ENCODE data around the gene KCNIP4. TPM values are rescaled to one million over a fixed set of nuclear protein-coding genes. Genes with fewer than 3 reads are reported as not detected.

Gene KCNIP4
- total RNA-seq, 1 donor from 2014 or later = 8.7 TPM

DNA sequence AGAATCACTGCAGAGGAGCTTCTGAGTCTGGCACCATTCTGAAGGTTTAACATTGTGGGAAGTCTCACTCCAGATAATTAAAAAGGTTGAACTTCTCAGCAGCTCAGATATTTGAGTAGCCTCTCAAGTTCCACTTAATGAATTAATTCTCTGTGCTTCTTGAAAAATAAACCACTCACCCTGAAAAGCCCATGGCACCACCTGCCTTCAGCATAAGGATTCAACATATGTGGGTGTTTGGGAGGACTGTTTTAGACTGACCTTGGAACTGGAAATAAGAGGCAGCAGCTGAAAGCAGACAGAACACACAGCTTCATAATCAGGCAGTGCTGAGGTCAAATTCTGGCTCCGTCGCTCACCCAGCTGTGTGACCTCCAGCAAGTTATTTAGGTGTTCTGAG, 100.6 kb downstream of the KCNIP4 start:
- DNase-seq (ENCODE audit: low read depth) = no peak

DNA sequence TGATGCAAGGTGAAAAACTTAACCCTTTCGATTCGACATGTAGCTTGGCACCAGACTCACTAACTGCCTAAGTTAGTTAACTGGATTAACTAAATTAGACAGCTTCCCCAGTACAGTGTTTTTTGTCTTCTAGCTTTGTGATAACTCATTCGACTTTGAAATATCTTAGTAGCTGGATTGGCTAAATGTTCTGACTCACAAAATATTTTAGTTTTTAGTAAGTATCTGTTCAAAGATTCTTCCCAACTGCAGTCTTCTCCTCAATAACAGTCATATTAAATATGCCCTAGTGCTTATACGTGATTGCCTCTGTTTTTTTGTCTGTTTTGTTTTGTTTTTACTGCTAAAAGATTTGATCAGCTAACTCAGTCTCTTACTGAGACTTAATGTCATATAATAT, 102.9 kb downstream of the KCNIP4 start:
- DNase-seq (ENCODE audit: low read depth) = no peak

DNA sequence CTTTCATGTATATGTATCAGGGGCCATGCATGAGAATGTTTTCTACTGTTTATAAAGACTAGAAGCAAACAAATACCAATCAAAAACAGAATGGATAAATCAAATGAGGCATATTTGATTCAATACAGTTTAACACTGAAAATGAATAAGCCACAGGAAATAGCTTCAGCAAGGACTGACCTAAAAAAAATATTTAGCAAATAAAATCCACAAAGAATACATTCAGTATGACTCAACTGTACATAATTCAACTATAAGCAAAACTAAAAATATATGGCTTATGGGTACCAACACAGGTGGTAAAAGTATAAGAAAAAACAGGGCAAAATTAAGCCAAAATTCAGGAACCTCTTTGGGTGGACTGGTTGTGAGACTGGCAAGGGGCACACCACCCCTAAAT, 112.9 kb downstream of the KCNIP4 start:
- no peak for DNase-seq (ENCODE audit: low read depth)

DNA sequence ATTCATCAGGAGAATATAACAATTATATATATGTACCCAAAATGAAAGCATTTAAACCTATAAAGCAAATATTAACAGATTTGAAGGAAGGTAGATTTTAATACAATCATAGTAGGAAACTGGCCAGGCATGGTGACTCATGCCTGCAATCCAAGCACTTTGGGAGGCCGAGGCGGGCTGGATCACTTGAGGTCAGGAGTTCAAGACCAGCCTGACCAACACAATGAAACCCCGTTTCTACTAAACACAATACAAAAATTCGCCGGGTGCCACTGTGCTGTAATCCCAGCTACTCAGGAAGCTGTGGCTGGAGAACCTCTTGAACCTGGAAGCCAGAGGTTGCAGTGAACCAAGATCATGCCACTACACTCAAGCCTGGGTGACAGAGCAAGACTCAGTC, 118.3 kb downstream of the KCNIP4 start:
- DNase-seq (ENCODE audit: low read depth) = peak; percentile 7

DNA sequence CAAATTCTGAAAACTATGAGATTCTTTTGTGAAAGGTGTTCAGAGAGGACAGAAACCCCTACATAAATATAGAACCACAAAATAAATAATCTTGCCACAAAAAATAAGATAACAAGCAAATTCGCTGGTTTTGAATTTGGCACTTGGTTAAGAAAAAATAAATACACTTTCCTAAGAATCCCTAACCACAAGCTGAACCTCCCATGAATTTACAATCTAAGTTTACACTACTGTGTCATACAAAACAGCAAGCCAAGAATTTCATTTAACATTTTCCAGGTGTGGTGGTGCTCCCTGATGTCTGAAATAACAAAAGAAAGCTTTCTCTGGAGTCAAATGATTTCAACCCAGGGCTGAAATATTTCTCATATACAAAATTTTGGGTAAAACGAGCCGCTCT, 121.0 kb downstream of the KCNIP4 start:
- no peak for DNase-seq (ENCODE audit: low read depth)

DNA sequence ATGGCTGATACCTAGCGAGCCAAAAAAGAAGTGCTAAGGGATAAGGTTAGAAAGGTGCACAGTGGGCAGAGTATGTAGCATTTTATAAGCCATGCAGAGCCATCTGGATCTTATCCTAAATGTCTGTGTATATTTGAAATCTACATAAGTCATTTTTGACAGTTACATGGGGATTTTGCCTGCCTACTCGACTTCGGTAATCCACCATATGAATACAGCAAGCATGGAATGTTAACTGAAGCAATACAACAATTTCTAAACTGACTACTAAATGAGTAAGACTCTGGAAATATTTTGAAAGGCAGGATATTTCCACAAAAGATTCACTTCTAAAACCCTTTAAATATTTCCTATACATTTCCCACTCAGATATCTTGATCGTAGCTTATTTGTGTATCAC, 122.5 kb downstream of the KCNIP4 start:
- no peak for DNase-seq (ENCODE audit: low read depth)

DNA sequence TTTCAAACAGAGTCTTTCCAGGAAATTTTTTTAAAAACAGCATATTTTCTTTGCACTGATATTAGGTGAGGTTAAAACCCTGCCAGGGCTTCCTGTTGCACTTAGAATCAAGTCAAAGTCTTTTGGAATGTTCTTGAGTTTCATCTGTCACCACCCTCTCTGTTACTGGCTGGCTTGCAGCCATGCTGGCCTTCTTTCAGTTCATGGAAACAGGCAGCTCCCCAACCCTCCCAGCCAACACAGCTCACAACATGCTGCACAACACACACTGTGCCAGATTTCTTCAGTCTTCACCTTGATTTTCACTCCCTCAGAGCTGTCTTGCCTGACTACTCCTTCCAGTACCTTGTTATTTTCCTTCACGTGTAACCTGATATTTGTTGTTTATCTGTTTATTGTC, 129.5 kb downstream of the KCNIP4 start:
- no peak for DNase-seq (ENCODE audit: low read depth)

DNA sequence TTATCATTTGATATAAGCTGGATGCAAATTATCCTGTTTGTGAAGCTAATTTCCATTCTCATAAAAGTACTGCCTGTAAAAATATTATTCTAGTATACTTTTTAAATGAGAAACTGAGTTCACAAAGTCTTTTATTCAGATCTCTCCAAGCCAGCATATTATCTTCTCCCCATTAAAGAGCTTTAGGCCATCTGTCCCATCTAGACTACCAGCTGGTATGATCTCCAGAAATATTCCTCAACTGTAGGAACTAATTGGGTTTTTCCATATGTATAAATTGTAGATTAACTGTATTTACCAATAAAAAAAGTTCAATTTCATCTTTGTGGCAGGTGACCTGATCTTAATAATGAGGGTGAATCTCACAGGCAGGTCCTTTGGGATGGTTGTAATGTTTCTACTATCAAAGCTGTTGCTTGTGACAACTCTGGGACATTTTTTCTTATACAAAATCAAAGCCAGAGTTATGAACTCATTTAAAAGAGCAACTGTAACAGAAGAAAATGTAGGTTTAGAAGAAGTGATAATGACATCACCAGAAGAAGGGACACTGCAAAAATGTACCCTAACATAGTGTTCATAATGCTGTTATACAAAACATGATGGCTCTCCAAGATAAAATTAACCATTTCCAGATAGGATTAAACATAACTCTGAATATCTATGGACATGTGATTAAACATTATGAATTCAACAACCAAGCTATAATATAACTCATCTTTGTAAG, 132.8 kb downstream of the KCNIP4 start:
- DNase-seq (ENCODE audit: low read depth) = no peak

DNA sequence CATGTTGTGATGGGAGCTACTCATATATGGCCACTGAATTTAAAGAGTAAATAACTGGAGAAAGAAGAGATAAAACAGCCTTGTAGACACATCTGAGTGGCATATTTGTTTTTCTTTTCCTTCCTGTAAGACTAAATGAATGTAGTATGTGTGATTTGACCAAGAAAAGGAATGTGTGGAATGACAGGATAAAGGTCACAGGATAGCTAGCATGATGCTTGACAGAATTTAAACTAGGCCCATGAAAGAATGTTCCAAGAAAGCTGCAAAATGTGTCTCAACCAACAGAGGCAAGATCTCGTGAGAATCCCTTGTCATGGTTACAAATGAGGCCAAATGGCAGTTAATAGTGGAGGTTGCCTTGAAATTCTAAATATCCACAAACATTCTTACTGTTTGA, 137.0 kb downstream of the KCNIP4 start:
- peak; percentile 82 for DNase-seq (ENCODE audit: low read depth)

DNA sequence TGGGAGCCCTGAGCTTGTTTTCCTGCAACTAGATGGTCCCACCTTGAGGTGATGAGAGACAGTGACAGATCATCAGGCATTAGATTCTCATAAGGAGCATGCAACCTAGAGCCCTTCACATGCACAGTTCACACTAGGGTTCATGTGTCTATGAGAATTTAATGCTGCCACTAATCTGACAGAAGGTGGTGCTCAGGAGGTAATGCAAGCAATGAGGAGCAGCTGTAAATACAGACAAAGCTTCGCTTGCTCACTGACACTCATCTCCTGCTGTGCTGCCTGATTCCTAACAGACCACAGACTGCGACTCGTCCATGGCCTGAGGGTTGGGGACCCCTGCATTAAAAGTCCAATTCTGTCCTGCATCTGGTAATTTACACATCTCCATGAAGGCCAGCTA, 141.6 kb downstream of the KCNIP4 start:
- DNase-seq (ENCODE audit: low read depth) = no peak

DNA sequence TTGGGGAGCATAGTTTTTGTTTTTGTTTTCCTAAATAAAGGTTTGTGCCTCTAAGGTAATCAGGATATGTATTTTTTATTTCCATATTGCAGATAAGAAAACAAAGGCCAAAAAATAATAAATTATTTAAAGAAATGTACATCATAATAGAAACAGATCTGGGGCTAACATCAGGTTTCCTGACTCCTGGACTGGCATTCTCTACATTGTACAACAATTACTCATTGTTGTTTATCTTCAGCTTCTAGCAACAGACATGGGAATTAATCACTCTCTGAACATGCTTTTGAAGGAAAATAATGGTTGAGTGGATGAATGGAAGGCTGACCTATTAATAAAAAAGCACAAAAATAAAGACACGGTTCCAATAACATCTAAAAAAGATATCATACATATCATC, 146.2 kb downstream of the KCNIP4 start:
- peak; percentile 96 for DNase-seq (ENCODE audit: low read depth)

DNA sequence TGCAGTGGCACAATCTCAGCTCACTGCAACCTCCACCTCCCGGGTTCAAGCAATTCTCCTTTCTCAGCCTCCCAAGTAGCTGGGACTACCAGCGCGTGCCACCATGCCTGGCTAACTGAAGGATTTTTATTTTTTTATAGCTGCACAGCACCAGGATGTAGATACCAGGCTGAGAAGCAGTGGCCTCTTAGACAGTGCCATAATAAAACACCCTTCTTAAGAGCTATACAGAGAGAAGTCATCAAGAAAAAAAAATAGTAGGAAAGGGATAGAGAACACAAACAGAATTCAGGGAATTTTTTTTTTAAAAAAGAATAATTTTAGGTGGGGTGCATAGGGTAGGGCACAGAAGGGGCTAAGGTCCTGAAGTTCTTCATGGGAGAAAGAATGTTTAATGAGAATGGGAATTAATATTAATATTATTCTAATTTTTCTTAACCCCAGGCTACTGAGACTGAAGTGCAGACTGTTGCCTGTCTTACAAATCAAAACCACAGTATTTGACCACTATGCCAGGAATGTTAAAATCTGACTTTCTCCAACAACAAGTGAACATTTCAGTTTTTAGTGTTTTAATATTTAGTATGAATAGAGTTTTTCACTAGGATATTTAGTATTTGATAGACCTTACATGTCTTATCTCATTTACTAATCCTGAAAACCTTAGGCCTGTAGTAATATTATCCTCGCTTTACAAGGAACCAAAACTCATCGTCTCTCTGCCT, 146.7 kb downstream of the KCNIP4 start:
- peak; percentile 78 for DNase-seq (ENCODE audit: low read depth)

DNA sequence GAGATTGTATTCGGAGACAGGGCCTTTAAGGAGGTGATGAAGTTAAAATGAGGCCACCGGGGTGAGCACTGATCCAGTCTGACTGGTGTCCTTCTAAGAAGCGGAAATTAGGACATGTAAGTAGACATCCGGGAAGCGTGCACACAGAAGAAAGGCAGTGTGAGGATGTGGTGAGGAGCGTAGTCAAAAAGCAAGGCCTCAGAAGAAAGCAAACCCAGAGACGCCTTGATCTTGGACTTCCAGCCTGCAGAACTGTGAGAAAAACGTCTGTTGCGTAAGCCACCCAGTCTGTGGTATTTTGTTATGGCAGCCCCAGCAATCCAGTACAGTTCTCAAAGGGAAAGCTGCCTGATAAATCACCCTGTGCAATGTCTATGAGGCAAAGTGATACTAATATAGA, 153.5 kb downstream of the KCNIP4 start:
- peak; percentile 14 for DNase-seq (ENCODE audit: low read depth)

DNA sequence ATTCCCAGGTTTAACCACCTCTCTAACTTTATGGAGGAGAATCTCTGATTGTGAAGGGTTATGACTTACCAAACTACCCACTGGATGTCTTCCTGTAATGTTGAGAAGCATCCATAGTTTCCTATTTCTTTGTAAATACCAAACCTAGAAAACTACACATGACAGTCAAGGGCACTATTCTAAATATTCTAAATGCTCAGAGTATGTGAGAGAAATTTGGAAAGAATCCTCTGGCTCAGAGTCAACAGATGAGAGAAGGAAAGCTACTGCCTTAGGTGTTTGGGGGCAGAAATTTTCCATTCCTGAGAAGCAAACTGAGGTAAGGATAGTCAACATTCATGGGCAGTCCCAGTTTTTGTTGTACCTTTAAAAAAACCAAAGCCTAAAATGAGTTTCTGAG, 155.8 kb downstream of the KCNIP4 start:
- no peak for DNase-seq (ENCODE audit: low read depth)

DNA sequence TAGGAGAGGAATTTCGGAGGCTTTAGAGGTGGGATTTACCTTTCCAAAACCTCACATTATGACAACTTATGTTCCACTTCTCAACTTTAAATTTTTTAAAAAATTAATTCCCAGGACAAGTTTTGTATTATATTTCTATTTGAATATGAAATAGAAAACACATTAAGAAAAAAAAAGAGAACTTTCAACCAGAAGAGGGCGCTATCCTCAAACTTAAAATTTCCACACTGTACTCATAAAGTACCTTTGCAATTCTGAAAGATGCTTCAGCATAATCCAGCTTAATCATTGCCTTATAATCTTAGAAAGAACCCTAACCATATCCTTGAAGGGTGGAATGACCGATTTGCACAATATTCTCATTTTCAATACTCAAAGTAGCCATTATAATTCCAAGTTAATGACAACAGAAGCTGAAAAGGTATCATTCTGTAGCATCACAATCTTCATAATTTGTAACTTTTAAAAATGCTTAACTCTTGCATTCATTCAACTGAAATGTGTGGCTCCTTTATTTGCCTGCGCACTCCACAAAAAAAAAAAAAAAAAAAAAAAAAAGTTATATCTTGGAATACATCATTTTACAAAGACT, 158.0 kb downstream of the KCNIP4 start:
- peak; percentile 41 for DNase-seq (ENCODE audit: low read depth)

DNA sequence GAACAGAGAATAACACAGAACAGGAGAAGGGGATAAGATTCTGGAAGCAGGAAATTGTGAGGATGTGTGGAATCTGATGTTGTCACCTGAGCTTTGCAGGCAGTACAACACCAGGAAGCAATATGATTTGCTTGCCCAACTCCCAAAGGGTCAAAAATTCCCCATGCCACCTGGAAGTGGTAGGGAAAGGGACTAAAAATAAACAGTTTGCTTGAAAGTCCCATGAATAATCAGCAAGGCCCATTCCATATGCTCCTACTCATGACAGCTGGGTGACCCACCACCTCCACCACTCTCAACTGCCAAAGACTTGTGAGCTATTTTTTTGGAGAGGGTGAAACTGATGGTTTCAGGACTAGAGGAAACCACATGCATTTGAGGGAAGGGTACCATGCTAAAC, 168.4 kb downstream of the KCNIP4 start:
- DNase-seq (ENCODE audit: low read depth) = peak; percentile 39

DNA sequence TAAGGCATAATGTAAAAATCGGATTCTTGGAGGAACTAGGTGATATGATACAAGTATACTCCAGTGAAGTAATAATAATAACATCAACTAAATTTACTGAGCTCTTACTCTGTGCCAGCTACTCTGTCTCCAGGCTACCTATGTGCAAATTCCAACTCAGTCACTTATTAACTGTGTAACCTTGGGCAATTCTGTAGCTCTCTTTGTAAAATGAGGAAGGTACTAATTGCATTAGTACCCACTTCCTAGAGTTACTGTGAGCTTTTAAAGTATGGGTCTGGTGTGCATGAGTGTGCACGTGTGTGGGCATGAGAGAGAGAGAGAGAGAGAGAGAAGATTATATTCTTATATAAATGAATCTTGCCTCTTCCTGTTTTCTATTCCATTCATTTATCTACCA, 169.9 kb downstream of the KCNIP4 start:
- peak; percentile 85 for DNase-seq (ENCODE audit: low read depth)

DNA sequence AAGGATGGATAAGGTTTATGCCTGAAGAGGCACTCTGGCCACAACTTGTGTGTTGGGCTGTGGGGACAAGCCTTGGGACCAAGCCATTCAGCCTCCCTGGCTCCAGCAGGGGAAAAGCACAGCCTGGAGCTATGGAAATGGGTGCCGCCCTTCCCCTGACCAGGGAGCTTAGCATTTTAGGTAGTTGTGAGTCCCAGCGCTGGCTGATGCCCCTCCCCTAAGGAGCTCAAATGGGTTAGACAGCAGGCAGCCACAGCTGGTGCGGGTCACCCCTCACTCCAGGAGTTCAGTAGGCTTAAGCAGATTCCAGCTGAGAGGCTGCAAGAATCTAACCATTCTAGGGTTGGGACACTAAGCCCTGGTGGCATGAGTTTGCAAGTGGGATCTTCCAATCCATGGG, 172.9 kb downstream of the KCNIP4 start:
- DNase-seq (ENCODE audit: low read depth) = no peak

DNA sequence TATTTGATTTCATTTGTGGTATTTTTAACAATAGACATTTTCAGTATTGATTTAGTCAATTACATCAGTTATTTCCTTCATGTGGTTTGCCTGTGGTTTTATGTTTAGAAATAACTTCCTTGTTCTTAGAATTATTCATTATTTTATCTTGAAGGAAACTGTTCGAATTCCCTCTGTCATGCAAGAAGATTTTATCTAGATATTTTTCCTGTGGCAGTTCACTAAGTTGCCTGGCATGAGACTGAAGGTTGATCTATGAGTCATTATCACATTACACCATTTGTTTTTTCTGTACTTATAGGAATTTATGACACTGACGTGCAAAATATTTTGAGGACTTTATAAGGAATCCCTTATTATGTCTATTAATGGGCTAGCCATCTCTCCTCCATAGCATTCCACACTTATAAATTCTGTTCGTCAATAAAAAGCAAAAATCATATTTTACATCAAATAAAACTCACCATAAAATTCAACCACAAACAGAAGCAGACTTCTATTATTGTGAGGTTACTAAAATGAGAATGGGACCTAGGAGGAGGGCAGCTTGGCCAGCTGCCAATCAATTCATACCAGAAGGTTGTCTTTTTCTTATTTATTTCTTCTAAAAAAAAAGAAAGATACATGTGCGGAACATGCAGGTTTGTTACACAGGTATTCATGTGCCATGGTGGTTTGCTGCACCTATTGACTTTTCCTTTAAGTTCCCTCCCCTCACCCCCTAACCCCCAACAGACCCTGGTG, 179.0 kb downstream of the KCNIP4 start:
- DNase-seq (ENCODE audit: low read depth) = peak; percentile 85

DNA sequence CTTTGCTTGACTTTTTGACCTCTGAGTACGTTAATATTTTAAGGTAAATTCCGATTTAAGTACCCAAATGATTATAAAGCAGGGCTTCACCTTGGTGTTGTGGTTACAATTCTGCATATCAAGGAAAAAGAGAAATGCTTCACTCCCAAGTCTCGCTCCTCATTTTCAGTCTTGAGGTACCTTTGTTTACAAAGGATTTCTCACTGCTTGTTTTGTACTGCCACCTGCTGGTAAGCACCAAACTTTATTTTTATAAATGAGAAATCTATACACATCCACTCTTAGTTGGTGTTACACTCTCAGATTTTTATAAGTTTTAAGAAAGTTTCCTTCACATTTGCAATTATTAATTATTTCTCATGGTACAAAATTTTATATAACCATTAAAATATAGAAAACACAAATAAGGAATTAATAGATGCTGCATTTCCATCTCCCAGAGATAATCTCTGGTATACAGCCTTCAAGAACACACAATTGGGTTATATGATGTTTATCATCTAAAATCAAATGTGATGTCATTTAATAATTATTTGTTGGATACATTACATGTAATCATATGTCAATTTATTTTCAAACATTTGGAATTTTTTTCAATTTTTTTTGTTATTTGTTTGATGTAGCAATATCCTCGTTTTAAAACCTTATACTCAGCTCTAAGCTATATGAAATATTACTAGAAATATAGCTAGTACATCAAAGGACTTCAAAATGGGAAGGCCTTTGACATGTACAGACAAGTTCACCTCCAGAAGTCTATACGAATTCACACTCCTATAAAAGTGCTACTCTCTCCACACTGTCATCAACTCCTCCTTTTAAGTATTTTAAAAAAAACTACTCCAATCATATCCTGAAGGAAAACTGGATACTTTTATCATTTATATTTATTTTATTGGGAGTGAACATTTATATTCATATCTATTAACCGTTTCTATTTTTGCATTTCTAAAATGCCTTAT, 179.9 kb downstream of the KCNIP4 start:
- DNase-seq (ENCODE audit: low read depth) = peak; percentile 70

DNA sequence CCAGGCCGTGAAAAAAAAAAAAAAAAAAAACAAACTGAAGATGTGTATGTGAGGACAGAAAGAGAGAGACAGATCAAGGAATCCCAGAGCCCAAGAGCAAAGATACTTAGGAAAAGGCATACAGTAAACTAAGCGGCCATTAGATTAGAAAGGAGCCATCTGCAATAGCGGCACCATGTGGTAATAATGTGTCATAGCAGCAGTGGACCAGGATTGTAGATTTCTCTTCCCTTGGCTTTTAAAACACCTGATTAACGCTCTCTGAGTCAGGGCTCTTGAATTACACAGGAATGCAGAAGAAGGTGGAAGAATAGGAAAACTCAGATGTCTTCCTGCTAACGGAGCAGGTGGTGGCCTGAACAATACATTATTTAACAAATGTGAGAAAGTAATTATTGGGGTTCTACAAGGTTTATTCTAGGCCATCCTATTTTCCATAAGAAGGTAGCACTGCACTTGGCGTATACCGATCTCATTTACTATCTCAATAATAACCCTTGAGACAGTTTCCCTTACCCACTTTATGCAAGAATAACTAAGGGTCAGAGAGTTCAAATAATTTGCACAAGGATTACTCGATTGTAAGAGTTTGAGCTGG, 182.7 kb downstream of the KCNIP4 start:
- DNase-seq (ENCODE audit: low read depth) = peak; percentile 78
